CD4-positive, alpha-beta T cell (primary cell): Measurements from ENCODE around the gene PRAMEF1. TPM values are rescaled to one million over a fixed set of nuclear protein-coding genes. Genes with fewer than 3 reads are reported as not detected.

Source experiments
- ATAC-seq: fragments of 200-7000 bp; cut with Tn5 transposase; one replicate; pipeline ENCODE4 v1.10.0; 2022; ENCODE audit warnings: mild to moderate bottlenecking; ENCODE audit not compliant: poor library complexity
- CTCF ChIA-PET: fragments of 350-600 bp; sonication (Branson Sonifier 250); formaldehyde crosslinking; loops from one replicate; lab custom pipeline; 2021; ENCODE audit warnings: antibody characterized with exemption, inconsistent platforms; lab: Charles Lee
- POLR2A ChIA-PET: fragments of 350-600 bp; sonication (Branson Sonifier 250); formaldehyde crosslinking; loops from one replicate; lab custom pipeline; 2021; ENCODE audit warnings: antibody characterized with exemption, inconsistent platforms; lab: Charles Lee
- DNase-seq, 14 experiments: peaks; one replicate each; pipeline ENCODE4 v3.0.0-alpha.2; 2013 to 2020; ENCODE audit warnings: mixed read lengths in 2 of 14
- H3K27ac ChIP-seq, 2 donors: one replicate each; pipeline versions ENCODE4 v1.5.1 to v1.7.0; 2013; ENCODE audit warnings: low read length in 2 of 2, low read depth in 1 of 2, mild to moderate bottlenecking in 1 of 2
- H3K27me3 ChIP-seq, 2 experiments: 1 replicate in 1 of 2; 2 replicates in 1 of 2; pipeline versions ENCODE4 v1.6.1 to v1.7.0; 2013; ENCODE audit warnings: low read length in 2 of 2, control low read depth in 1 of 2, mild to moderate bottlenecking in 1 of 2, moderate library complexity in 1 of 2; ENCODE audit not compliant: insufficient read depth in 2 of 2, control insufficient read depth in 1 of 2
- H3K36me3 ChIP-seq: one replicate; pipeline ENCODE4 v1.6.1; 2013; ENCODE audit warnings: low read length, control low read depth; ENCODE audit not compliant: insufficient read depth
- H3K4me1 ChIP-seq: one replicate; pipeline ENCODE4 v1.6.1; 2013; ENCODE audit warnings: low read length, control low read depth; ENCODE audit not compliant: insufficient read depth
- H3K4me3 ChIP-seq: one replicate; pipeline ENCODE4 v1.5.1; 2013; ENCODE audit warnings: mild to moderate bottlenecking, low read length, moderate library complexity
- H3K9me3 ChIP-seq, 2 experiments: 1 replicate in 1 of 2; 2 replicates in 1 of 2; pipeline versions ENCODE4 v1.6.1 to v1.7.0; 2013; ENCODE audit warnings: low read length in 2 of 2, mild to moderate bottlenecking in 2 of 2, control low read depth in 1 of 2, moderate library complexity in 1 of 2; ENCODE audit not compliant: control insufficient read depth in 1 of 2, insufficient read depth in 1 of 2
- H3K27ac Mint-ChIP-seq: one replicate; pipeline ENCODE4 v1.8.0; 2020; ENCODE audit warnings: mixed read lengths
- H3K27me3 Mint-ChIP-seq: one replicate; pipeline ENCODE4 v1.8.0; 2021; ENCODE audit warnings: mixed read lengths
- H3K36me3 Mint-ChIP-seq: one replicate; pipeline ENCODE4 v1.8.0; 2021; ENCODE audit warnings: low read depth, mixed read lengths
- H3K4me1 Mint-ChIP-seq: one replicate; pipeline ENCODE4 v1.8.0; 2021; ENCODE audit warnings: low read depth, mixed read lengths
- H3K4me3 Mint-ChIP-seq: one replicate; pipeline ENCODE4 v1.8.0; 2020; ENCODE audit warnings: mild to moderate bottlenecking, mixed read lengths
- H3K9me3 Mint-ChIP-seq: one replicate; pipeline ENCODE4 v1.8.0; 2020; ENCODE audit warnings: mixed read lengths
- intact Hi-C, 2 experiments: fragments of 100-400 bp; cut with DNase I in 1 of 2; cut with micrococcal nuclease in 1 of 2; formaldehyde crosslinking; loops; one replicate each; pipeline versions ENCODE4 v1.15.1 to v1.9.0; 2023 to 2025; cut with DNase I, micrococcal nuclease
- total RNA-seq, 174 experiments: library from RNA in 2 of 174; stranded (reverse) in 2 of 174; gene quantifications; one replicate each; pipeline ENCODE4 v1.2.3 and lab custom pipeline; 2021 to 2026
- TF ChIP-seq, protein P1 (sequence below): fragments of 200-600 bp; IDR thresholded peaks from one replicate; pipeline ENCODE4 v1.8.0; 2022; ENCODE audit warnings: antibody characterized with exemption, mild to moderate bottlenecking

PRAMEF1 gene
- total RNA-seq, 2 experiments from 2014 or later: not detected

DNA sequence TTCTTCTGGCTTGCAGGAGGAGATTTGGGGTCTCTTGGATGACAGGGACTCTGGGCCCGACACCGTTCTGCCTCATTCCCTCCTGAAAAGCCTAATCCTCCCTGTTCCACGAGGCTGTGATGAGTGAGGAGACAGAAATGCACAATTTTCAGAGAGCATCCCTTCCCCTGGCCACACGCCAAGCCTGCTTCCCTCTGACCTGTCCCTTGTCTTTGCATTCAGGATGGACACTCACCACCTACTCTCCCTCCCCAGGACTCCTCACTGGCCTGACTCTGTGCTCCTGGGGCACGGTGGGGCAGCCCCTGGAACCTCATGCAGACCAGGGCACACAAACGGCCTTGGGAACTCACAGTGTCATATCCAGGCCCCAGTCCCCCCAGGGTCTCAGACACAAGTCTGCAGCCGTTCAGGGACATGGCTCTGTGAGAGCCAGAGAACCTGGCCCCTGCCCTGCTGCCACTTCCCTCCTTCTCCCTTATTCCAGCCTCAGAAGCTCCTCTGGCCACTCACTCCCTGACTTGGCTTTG lies 21.2 kb upstream of the PRAMEF1 start:
- Histone ChIP-seq H3K36me3 (no peaks in the 10 kb centered on the region), H3K27me3 (peaks cover 12 to 18% of the 10 kb centered on the region in 2 experiments), H3K27ac (no peak overlapping the region), H3K4me1 (no peaks in the 10 kb centered on the region), H3K9me3 (no peaks in the 10 kb centered on the region), H3K4me3 (no peak overlapping the region)
- no peaks in the 10 kb centered on the region for H3K9me3 Mint-ChIP-seq
- H3K27ac Mint-ChIP-seq: no peak overlapping the region
- peaks cover 74% of the 10 kb centered on the region for H3K27me3 Mint-ChIP-seq
- ChIA-PET POLR2A (no interaction called here), CTCF (no interaction called here)
- H3K4me3 Mint-ChIP-seq: no peak overlapping the region
- H3K36me3 Mint-ChIP-seq: no peaks in the 10 kb centered on the region
- H3K4me1 Mint-ChIP-seq: no peaks in the 10 kb centered on the region
- DNase-seq (no peak), ATAC-seq (no peak)
- TF ChIP-seq, protein P1, sequence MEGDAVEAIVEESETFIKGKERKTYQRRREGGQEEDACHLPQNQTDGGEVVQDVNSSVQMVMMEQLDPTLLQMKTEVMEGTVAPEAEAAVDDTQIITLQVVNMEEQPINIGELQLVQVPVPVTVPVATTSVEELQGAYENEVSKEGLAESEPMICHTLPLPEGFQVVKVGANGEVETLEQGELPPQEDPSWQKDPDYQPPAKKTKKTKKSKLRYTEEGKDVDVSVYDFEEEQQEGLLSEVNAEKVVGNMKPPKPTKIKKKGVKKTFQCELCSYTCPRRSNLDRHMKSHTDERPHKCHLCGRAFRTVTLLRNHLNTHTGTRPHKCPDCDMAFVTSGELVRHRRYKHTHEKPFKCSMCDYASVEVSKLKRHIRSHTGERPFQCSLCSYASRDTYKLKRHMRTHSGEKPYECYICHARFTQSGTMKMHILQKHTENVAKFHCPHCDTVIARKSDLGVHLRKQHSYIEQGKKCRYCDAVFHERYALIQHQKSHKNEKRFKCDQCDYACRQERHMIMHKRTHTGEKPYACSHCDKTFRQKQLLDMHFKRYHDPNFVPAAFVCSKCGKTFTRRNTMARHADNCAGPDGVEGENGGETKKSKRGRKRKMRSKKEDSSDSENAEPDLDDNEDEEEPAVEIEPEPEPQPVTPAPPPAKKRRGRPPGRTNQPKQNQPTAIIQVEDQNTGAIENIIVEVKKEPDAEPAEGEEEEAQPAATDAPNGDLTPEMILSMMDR: no peak
- intact Hi-C loops: no loop called here

DNA sequence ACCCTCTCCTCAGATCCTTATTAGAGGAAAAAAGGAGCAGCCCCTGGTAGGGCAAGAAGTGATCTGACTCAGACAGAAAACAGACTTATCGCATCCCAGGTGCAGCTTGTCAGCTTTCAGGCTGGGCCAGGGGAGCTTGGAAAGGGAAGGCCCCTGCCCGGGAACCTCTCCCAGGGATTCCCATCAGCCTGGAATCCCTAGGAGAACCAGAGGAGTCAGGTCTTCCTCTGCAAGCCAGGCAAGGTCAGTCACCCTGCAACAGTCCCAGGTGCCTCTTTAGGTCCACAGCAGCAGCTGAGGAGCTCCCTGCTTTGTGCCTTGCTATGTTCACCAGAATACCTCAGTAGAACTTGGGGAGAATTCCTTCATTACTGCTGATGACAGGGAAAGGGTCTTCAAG lies 20.6 kb upstream of the PRAMEF1 start:
- POLR2A ChIA-PET: no interaction called here
- DNase-seq (no peak), ATAC-seq (no peak)
- no peak overlapping the region for H3K4me3 ChIP-seq
- TF ChIP-seq, protein P1: no peak
- intact Hi-C loops: no loop called here
- H3K4me1 ChIP-seq: no peaks in the 10 kb centered on the region
- no peaks in the 10 kb centered on the region for H3K9me3 ChIP-seq
- H3K36me3 Mint-ChIP-seq: no peaks in the 10 kb centered on the region
- H3K27ac ChIP-seq: no peak overlapping the region
- peaks cover 74% of the 10 kb centered on the region for H3K27me3 Mint-ChIP-seq
- H3K27me3 ChIP-seq: peaks cover 12 to 18% of the 10 kb centered on the region in 2 experiments
- H3K4me3 Mint-ChIP-seq: no peak overlapping the region
- no peaks in the 10 kb centered on the region for H3K36me3 ChIP-seq
- no peaks in the 10 kb centered on the region for H3K4me1 Mint-ChIP-seq
- H3K9me3 Mint-ChIP-seq: no peaks in the 10 kb centered on the region
- CTCF ChIA-PET: no interaction called here
- no peak overlapping the region for H3K27ac Mint-ChIP-seq

DNA sequence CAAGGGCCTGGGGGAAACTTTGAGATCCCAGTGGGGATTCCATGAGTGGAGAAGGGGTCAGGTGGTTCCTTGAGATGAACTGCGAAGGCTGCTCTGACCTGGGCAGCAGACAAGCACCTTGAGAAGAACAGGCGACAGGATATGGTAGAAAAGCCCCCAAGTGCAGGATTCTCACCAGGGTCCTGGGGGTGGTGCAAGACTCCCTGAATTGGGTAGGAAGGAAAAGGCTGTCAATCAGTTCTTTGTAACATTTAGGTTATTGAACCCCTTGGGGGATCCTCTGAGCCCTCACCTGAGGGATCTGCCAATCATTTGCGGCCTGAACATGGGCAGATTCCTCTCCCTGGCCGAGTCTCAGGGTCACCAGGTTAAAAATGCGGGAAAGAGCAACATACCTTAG lies 20.0 kb upstream of the PRAMEF1 start:
- TF ChIP-seq, protein P1: no peak
- no peak overlapping the region for H3K4me3 ChIP-seq
- intact Hi-C loops: no loop called here
- POLR2A ChIA-PET: no interaction called here
- H3K27ac ChIP-seq: no peak overlapping the region
- Mint-ChIP-seq H3K9me3 (no peaks in the 10 kb centered on the region), H3K4me1 (no peaks in the 10 kb centered on the region), H3K27me3 (peaks cover 75% of the 10 kb centered on the region), H3K27ac (no peak overlapping the region), H3K4me3 (no peak overlapping the region), H3K36me3 (no peaks in the 10 kb centered on the region)
- H3K4me1 ChIP-seq: no peaks in the 10 kb centered on the region
- H3K36me3 ChIP-seq: no peaks in the 10 kb centered on the region
- CTCF ChIA-PET: no interaction called here
- H3K27me3 ChIP-seq: peaks cover 12 to 18% of the 10 kb centered on the region in 2 experiments
- ATAC-seq: no peak
- H3K9me3 ChIP-seq: no peaks in the 10 kb centered on the region
- no peak for DNase-seq
